ENCODE data around the gene SLC25A46.
"Not testable (repeated sequence)": the region's sequence is repeated elsewhere in the genome, so short reads cannot be mapped to it uniquely, and the experiment has no call there.

The SLC25A46 gene

DNA sequence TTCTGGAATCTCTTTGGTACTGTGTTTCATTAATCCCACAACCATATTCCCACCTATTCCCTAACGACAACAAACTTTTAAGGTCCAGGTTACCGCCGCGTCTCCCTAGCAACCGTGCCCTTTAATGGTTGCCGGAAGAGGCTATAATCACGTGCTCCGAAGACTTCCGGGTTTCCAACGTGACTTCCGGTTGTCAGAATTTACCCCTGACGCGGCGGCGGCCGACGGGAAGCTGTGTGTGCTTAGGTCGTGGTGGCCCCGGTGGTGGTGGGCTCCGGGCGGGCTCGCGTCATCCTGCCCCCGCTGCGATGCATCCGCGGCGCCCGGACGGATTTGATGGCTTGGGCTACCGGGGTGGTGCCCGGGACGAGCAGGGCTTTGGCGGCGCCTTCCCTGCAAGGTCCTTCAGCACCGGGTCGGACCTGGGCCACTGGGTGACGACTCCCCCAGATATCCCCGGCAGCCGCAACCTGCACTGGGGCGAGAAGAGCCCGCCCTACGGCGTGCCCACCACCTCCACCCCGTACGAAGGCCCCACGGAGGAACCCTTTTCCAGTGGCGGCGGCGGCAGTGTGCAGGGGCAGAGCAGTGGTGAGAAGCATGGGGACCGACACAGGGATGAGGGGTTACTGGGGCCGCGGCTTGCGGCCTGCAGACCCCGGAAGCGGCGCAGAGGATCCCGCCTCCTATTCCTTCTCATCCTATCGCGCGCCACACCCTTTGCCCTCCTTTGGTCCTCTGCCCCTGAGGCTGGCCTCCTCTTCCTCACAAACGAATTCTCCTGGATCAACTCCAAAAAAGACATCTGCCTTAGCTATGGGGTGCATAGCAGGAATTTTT lies at the start of gene SLC25A46:
TSS of gene SLC25A46 (plus strand) at position 196 of the 840 bp plus-strand sequence. CDS start at position 309, 113 bp downstream.
- peak; percentile 62 to 87 for DNase-seq

DNA sequence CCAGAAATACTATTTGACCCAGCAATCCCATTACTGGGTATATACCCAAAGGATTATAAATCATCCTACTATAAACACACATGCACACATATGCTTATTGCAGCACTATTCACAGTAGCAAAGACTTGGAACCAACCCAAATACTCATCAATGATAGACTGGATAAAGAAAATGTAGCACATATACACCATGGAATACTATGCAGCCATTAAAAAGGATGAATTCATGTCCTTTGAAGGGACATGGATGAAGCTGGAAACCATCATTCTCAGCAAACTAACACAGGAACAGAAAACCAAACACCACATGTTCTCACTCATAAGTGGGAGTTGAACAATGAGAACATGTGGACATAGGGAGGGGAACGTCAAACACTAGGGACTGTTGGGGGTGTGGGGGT lies 48.2 kb upstream of the SLC25A46 start:
- DNase-seq = not testable (repeated sequence)

GRCh38 chr5:110692669-110693068 lies 46.1 kb upstream of the SLC25A46 start:
- DNase-seq = not testable (repeated sequence)

DNA sequence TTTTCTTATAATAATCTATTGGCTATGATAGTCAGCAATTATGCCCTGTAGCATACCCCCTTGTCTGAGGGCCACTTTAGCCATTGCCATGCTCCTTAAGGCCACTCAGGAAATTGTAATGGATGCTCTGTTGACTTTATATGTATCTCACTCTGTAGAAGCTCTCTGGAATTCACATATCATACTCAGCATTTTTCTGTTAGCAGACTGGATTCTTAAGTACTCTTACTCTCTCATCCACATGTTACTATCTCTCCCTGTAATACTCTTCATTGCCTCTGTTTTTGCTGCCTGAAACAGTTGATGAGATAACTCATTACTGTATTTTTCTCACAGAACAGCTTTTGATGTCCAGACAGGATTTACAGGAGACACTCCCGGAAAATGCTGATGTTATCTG lies 36.5 kb upstream of the SLC25A46 start:
- DNase-seq = no peak

- no peak for DNase-seq
Measured at GRCh38 chr5:110702704-110703103, 36.1 kb upstream of the SLC25A46 start.

GRCh38 chr5:110703481-110703880 lies 35.3 kb upstream of the SLC25A46 start:
- no peak for DNase-seq

DNA sequence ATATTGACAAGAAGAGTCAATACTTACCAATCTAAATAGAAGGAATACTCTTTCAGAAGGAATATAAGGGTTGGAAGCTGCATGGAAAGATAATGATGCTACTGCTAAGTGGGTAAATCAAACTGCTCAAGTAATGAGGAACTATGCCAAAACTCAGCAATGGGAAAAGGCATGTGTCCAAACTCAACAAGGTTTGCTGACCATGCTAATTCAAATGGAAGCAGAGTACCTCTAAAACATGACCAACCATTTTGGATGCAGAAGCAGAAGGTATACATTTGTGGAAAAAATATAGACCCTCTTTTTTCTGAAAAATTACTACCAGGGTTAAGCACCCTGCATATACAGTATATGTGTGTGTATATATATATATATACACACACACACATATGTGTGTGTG lies 33.5 kb upstream of the SLC25A46 start:
- DNase-seq = no peak

DNA sequence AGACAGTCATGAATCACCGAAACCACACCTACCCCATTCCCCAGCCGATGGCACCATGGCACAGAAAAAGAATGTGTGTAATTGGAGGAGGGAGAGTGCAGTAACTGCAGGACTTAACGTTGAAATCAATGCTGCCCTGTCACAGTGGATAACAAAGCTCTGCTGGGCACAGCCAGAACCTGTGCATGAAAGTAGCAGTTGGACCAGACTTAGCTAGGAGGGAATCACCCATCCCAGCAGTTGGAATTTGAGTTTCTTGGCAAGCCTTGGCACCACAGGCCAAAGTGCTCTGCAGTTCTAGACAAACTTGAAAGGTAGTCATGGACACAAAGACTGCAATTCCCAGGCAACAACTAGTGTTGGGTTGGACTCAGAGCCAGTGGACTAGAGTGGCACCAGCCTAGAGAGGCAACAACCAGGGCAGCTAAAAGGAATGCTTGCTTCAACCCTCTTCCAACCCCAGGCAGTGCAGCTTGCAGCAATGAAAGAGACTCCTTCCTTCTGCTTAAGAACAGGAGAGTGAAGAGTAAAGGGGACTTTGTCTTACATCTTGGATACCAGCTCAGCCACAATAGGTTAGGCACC lies 31.5 kb upstream of the SLC25A46 start:
- no peak for DNase-seq

DNA sequence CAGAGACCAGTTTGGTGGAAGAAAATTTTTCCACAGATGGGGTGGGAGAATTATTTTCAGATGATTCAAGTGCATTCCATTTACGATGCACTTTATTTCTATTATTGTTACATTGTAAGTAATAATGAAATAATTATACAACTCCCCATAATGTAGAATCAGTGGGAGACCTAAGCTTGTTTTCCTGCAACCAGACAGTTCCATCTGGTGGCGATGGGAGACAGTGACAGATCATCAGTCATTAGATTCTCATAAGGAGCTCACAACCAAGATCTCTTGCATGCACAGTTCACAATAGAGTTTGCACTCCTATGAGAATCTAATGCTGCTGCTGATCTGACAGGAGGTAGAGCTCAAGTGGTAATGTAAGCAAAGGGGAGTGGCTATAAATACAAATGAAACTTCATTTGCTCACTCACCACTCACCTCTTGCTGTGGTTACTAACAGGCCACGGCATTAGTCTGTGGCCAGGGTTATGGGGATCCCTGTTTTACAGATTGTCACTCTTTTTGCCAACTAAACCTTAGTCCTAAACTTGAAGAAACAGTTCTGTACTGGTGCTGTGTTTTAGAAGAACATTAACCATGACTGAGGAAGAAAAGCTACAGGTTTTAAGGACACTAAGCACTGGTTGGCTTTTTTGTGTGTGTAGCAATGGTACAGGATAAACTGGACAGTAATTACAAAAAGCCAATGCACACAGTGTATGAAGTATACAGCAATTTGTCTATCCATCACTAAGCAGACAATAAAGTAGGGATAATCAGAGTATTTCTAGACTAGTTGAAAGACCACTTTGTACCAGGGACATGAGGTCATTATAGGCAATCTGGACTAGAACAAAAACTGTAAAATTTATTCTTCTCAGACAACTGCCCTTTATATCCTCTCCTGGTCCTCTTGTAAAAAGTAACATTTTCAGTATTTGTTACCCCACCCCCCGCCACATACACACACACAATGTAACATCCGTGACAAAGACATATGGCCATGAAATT lies 22.3 kb upstream of the SLC25A46 start:
- no peak for DNase-seq

DNA sequence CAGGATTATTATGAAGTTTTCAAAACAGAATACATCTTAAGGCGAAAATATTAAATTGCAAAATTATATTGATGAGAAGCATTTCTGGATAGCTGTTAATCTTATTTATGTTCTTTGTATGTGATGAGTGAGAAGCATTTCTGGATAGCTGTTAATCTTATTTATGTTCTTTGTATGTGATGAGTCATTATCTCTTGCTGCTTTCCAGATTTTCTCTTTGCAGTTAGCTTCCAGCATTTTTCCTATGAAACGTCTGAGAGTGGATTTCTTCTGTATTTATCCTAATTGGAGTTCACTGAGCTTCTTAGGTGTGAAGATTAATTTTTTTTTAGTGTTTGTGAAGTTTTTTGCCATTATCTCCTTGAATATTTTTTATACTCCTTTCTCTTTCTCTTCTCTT lies 20.5 kb upstream of the SLC25A46 start:
- no peak for DNase-seq

DNA sequence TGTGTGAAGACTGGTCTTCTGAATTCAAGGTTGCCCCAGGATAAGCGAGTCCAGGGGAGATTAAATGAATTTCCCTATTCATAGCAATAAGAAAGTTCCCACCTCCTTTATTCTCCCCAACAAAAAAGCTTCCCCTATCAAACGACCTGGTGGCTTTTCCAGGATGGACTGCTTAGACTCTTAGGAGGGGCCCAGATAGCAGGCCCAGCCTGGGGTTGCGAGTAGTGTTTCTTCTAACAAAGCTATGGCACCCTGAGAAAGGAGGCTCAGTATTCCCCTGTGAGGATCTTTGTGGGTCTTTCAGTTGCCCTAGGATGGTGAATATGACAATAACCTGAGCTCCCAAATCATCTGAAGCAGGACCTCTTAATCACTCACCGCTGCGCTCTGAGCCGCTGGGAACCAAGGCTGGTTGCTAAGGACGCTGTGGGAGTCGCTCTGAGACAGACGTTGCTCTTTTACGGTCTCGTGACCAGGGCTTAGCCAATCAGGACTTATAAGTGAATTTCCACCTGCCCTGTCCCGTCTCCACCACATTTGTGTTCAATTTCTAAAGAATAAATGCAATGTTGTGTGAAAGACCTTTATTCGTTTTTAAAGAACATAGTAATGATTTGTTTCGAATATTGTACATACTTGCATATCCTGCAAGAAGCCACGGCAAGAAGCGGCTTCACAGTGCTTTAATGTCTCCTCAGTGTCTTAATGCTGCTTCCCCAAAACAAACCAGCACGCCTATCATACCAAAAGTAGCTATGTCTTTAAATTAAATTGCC lies 12.4 kb upstream of the SLC25A46 start, which contains the start of gene TMEM232:
TSS of gene TMEM232 (minus strand) at position 423 of the 776 bp plus-strand sequence. CDS start 59,319 bp downstream, outside the sequence.
- DNase-seq = peak; percentile 75 to 79

DNA sequence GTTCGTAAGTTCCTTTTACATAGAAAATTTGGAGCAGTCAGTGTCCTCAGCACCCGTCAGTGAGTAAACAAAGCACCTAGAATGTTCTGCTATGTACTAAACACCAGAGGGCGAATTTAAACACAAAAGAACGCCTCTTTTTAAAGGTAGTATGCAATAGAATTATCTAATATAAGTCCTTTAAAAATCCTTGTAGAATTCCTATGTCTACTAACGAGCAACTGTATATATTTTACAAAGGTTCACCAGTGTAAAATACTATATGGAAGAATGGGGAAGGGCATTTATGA lies 11.8 kb upstream of the SLC25A46 start:
- peak in 1 of 2 experiments; percentile 21 for DNase-seq

DNA sequence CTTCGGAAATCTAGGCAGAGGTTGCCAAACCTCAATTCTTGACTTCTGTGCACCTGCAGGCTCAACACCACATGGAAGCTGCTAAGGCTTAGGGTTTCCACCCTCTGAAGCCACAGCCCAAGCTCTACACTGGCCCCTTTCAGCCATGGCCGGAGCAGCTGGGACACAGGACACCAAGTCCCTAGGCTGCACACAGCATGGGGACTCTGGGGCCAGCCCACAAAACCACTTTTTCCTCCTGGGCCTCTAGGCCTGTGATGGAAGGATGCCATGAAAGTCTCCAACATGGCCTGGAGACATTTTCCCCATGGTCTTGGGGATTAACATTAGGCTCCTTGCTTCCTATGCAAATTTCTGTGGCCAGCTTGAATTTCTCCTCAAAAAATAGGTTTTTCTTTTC lies 7.3 kb upstream of the SLC25A46 start:
- DNase-seq = not testable (repeated sequence)

- no peak for DNase-seq
Measured at GRCh38 chr5:110734101-110734500, 4.7 kb upstream of the SLC25A46 start.

DNA sequence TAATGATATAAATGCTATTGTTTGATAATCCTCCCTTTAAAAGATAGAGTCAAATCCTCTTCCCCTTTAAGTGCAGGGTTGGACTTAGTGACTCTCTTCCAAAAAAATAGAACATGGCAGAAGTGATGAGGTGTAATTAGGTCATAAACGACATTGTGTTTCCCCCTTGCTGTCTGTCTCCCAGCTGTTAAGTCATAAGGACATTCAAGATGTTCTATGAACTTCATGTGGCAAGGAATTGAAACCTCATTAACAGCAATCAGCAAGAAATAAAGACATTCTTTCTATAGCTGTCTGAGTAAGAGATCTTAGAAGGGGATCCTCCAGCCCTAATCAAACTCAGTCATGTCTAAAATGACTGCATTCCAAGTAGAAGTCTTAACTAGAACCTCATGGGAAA lies 3.3 kb upstream of the SLC25A46 start:
- no peak for DNase-seq

GRCh38 chr5:110736753-110737152 lies 2.1 kb upstream of the SLC25A46 start:
- no peak for DNase-seq

- peak in 1 of 2 experiments; percentile 62 for DNase-seq
Measured at GRCh38 chr5:110738503-110738811, 350 bp upstream of the SLC25A46 start.

DNA sequence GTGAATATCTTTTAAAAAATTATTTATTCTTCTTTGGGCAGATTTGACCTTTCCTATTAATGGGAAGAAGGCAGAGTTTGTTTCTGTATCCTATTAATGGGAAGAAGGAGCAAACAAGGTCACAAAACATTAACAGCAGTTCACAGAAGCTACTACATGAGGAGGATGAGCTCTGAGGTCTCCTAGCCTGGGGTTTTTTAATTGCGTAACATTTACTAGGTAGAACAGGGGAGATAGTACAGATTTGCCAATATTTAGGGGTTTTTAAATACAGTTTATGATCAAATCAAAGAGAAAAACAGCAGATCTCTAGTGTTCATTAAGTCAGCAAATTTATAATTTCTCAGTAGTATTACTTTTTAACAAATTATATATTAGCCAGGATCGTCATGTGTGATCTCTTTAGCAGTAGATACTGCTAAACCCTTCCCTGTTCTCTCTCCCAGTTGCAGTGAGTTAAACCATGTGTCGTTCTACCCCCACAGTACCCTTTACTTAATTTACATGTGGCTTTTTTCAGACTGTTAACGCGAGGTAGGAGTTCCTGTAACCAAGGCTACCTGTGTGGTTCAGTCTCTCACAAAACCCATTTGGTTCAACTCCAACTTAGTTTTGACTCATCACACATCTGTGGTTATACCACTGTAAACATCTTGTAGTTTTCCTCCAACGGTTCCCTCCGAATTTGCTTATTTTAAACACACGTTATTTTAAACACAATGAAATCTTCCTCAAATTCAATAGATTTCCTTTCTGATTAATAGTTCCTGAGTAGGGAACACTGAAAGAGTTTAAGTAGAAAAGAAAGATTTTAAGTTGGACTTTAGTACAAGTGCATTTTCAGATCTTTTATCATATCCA lies 13.3 kb downstream of the SLC25A46 start:
- DNase-seq = no peak

DNA sequence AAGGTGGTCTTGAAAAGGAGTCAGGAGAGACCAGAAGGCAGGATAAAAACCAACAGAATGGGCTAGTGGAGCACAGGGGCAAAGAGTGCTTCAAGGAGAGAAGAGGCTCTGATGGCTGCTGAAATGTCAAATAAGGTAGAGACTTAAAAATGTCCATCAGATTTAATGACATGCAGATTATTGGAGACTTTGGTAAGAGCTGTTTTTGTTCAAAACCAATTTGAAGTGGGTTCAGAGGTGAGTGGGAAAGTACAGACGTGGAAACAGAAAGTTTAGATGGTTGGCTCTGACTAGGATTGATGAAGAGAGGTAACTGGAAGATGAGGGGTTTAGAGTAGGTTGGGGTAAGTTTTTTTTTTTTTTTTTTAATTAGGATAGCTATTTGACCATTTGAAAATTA lies 14.1 kb downstream of the SLC25A46 start:
- DNase-seq = no peak

DNA sequence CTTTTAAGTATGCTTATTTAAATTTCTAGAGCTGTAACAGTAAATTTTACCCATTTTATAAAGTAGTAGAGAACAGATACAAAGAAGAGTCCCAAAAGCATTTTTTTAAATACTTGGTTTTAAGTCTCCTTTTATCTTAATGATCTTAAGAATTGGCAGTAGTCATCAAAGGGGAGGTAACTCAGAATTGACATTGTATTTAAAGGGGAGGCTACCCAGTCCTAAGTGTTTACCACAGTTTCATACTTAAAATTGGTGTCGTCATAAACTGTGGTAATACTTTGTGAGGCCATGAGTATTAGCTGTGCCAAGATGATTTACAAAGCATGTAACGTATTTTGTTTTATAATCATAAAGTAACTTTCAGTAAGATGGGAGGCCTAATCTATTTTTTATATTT lies 14.8 kb downstream of the SLC25A46 start:
- DNase-seq = no peak

- DNase-seq = no peak
Measured at GRCh38 chr5:110754181-110754580, 15.4 kb downstream of the SLC25A46 start.
